ENCODE data around the gene PCDHA13.

- TF ChIP-seq, protein P1, sequence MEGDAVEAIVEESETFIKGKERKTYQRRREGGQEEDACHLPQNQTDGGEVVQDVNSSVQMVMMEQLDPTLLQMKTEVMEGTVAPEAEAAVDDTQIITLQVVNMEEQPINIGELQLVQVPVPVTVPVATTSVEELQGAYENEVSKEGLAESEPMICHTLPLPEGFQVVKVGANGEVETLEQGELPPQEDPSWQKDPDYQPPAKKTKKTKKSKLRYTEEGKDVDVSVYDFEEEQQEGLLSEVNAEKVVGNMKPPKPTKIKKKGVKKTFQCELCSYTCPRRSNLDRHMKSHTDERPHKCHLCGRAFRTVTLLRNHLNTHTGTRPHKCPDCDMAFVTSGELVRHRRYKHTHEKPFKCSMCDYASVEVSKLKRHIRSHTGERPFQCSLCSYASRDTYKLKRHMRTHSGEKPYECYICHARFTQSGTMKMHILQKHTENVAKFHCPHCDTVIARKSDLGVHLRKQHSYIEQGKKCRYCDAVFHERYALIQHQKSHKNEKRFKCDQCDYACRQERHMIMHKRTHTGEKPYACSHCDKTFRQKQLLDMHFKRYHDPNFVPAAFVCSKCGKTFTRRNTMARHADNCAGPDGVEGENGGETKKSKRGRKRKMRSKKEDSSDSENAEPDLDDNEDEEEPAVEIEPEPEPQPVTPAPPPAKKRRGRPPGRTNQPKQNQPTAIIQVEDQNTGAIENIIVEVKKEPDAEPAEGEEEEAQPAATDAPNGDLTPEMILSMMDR (IDR thresholded peaks at IDR 0.05): no peak
- no peak for TF ChIP-seq POLR2A (IDR thresholded peaks at IDR 0.05)
Measured at GRCh38 chr5:140833993-140834392, 47.9 kb upstream of the PCDHA13 start, which contains the start of gene PCDHA7.

Data from vagina (tissue), 2 donors.